Liver (tissue), 9 donors: Measurements from ENCODE around the gene ACSBG1. TPM values are rescaled to one million over a fixed set of nuclear protein-coding genes. Genes with fewer than 3 reads are reported as not detected.

Source experiments
- DNase-seq: peaks from one replicate; pipeline ENCODE4 v3.0.0-alpha.2; 2017; ENCODE audit warnings: low spot score
- H3K27ac ChIP-seq, 2 donors: one replicate each; pipeline ENCODE4 v1.7.0; 2013; ENCODE audit warnings: inconsistent platforms in 2 of 2, low read length in 2 of 2, control low read depth in 1 of 2, low read depth in 1 of 2, mild to moderate bottlenecking in 1 of 2
- H3K27me3 ChIP-seq, 4 donors: one replicate each; pipeline versions ENCODE4 v1.6.1 to v1.7.0; 2013; ENCODE audit warnings: low read length in 3 of 4, inconsistent platforms in 1 of 4, mild to moderate bottlenecking in 1 of 4, moderate library complexity in 1 of 4; ENCODE audit not compliant: control insufficient read depth in 4 of 4, insufficient read depth in 4 of 4
- H3K36me3 ChIP-seq, 4 donors: one replicate each; pipeline versions ENCODE4 v1.6.1 to v1.7.0; 2013; ENCODE audit warnings: low read length in 3 of 4, mild to moderate bottlenecking in 3 of 4, low read depth in 1 of 4, moderate library complexity in 1 of 4; ENCODE audit not compliant: control insufficient read depth in 4 of 4, insufficient read depth in 3 of 4
- H3K4me1 ChIP-seq, 4 donors: one replicate each; pipeline versions ENCODE4 v1.6.1 to v1.7.0; 2013; ENCODE audit warnings: low read length in 3 of 4, mild to moderate bottlenecking in 3 of 4, moderate library complexity in 1 of 4; ENCODE audit not compliant: control insufficient read depth in 4 of 4, insufficient read depth in 4 of 4
- H3K4me3 ChIP-seq, 3 donors: one replicate each; pipeline versions ENCODE4 v1.6.1 to v1.7.0; 2013; ENCODE audit warnings: low read length in 3 of 3, control low read depth in 1 of 3, low read depth in 1 of 3, mild to moderate bottlenecking in 1 of 3
- H3K9ac ChIP-seq, 2 donors: one replicate each; pipeline ENCODE4 v1.7.0; 2013; ENCODE audit warnings: low read length in 2 of 2, mild to moderate bottlenecking in 2 of 2, moderate library complexity in 2 of 2, control low read depth in 1 of 2, low read depth in 1 of 2
- H3K9me3 ChIP-seq, 4 donors: one replicate each; pipeline versions ENCODE4 v1.6.1 to v1.7.0; 2013; ENCODE audit warnings: low read length in 3 of 4; ENCODE audit not compliant: control insufficient read depth in 4 of 4
- ATF3 ChIP-seq: IDR thresholded peaks from 2 replicates; pipeline ENCODE4 v1.6.1; 2016; ENCODE audit warnings: antibody characterized with exemption
- CTCF ChIP-seq: fragments of 150-350 bp; IDR thresholded peaks from 2 replicates; pipeline ENCODE4 v1.5.1; 2017; ENCODE audit warnings: improper control_type of control experiment, low read depth, low read length; ENCODE audit not compliant: missing input control
- EGR1 ChIP-seq, 2 donors: IDR thresholded peaks; 2 replicates each; pipeline ENCODE4 v1.6.1; 2016 to 2018; ENCODE audit warnings: antibody characterized with exemption in 2 of 2, low read depth in 2 of 2
- FOXA2 ChIP-seq: IDR thresholded peaks from 2 replicates; pipeline ENCODE4 v1.6.1; 2016; ENCODE audit warnings: antibody characterized with exemption
- HNF4A ChIP-seq, 2 donors: conservative IDR thresholded peaks; 2 replicates each; pipeline ENCODE4 v1.6.1; 2016; ENCODE audit warnings: antibody characterized with exemption in 2 of 2, mild to moderate bottlenecking in 2 of 2
- HNF4G ChIP-seq: IDR thresholded peaks from 2 replicates; pipeline ENCODE4 v1.6.1; 2016; ENCODE audit warnings: antibody characterized with exemption
- JUND ChIP-seq, 2 donors: IDR thresholded peaks; 2 replicates each; pipeline ENCODE4 v1.6.1; 2016; ENCODE audit warnings: antibody characterized with exemption in 2 of 2
- MAX ChIP-seq: IDR thresholded peaks from 2 replicates; pipeline ENCODE4 v1.6.1; 2016; ENCODE audit warnings: antibody characterized with exemption
- RAD21 ChIP-seq, 2 donors: IDR thresholded peaks; 2 replicates each; pipeline ENCODE4 v1.6.1; 2016; ENCODE audit warnings: antibody characterized with exemption in 2 of 2, mild to moderate bottlenecking in 2 of 2
- REST ChIP-seq: IDR thresholded peaks from 2 replicates; pipeline ENCODE4 v1.6.1; 2016; ENCODE audit warnings: antibody characterized with exemption, mild to moderate bottlenecking
- RXRA ChIP-seq, 2 donors: IDR thresholded peaks; 2 replicates each; pipeline ENCODE4 v1.6.1; 2017 to 2018; ENCODE audit warnings: antibody characterized with exemption in 2 of 2, mild to moderate bottlenecking in 1 of 2
- SP1 ChIP-seq: IDR thresholded peaks from 2 replicates; pipeline ENCODE4 v1.6.1; 2018; ENCODE audit warnings: antibody characterized with exemption, mild to moderate bottlenecking
- YY1 ChIP-seq: IDR thresholded peaks from 2 replicates; pipeline ENCODE4 v1.6.1; 2016; ENCODE audit warnings: antibody characterized with exemption, mild to moderate bottlenecking
- ZBTB33 ChIP-seq: IDR thresholded peaks from 2 replicates; pipeline ENCODE4 v1.6.1; 2016; ENCODE audit warnings: antibody characterized with exemption
- WGBS: extraction: QIAGEN DNeasy Blood & Tissue Kit; methylation state at CpG from one replicate; pipeline ENCODE4 v1.1.7; 2013; 5-methylcytosine and 5-hydroxymethylcytosine counted together
- polyA plus RNA-seq, 2 donors: library from polyadenylated mRNA; stranded (reverse) in 1 of 2; unstranded in 1 of 2; fragments of 200-250 nt in 1 of 2; fragments of >200 nt in 1 of 2; fragmentation: Nextera tagmentation in 1 of 2; extraction: Ambion mirVana in 1 of 2; gene quantifications; one replicate each; pipeline versions ENCODE4 v1.2.1 to v1.2.3, GENCODE V29; 2013 to 2015
- total RNA-seq, 2 donors: library from RNA; depleted of rRNA; stranded (reverse); fragments of >200 nt; gene quantifications; one replicate each; pipeline ENCODE4 v1.2.3, GENCODE V29; 2014
- donor health status: healthy.
- donor health status: healthy.
- donor health status: healthy.
- donor health status: healthy.
- donor health status: healthy.

ACSBG1 gene
- total and polyA plus RNA-seq, 4 donors: under 0.01 to 3.8 (median 0.15) TPM

- H3K36me3 ChIP-seq: no peaks in the 10 kb centered on the region
- no peaks in the 10 kb centered on the region for H3K9me3 ChIP-seq
- TF ChIP-seq REST (no peak), JUND (IDR thresholded peaks at IDR 0.05) (no peak), ATF3 (no peak), MAX (no peak), HNF4G (no peak), RAD21 (IDR thresholded peaks at IDR 0.05) (peak; percentile 68 to 70), FOXA2 (no peak), YY1 (no peak), EGR1 (IDR thresholded peaks at IDR 0.05; ENCODE audit: low read depth in 2 of 2) (no peak), RXRA (IDR thresholded peaks at IDR 0.05) (no peak), HNF4A (conservative IDR thresholded peaks at IDR 0.05) (peak in 1 of 2 donors; percentile 6), ZBTB33 (no peak), SP1 (no peak), CTCF (peak; percentile 77)
- H3K4me1 ChIP-seq: peaks cover 1 to 9% (median 4%) of the 10 kb centered on the region in 4 donors
- peak; percentile 79 for DNase-seq
- 1% methylated on average over 79 of the region's 79 CpGs for WGBS
- H3K9ac ChIP-seq: peak within 1 kb of the TSS; percentile 52 to 84
- H3K27ac ChIP-seq: peak within 1 kb of the TSS; percentile 33 to 73
- no peaks in the 10 kb centered on the region for H3K27me3 ChIP-seq
- peak within 1 kb of the TSS; percentile 52 to 80 (median 64) for H3K4me3 ChIP-seq
Measured at GRCh38 chr15:78131295-78132061, 102.9 kb downstream of the ACSBG1 start, which contains the start of gene CIB2. CIB2 (minus strand) TSS chr15:78131445; CDS start chr15:78131215, 230 bp downstream.
